H1 (cell line): ENCODE data around the gene HOTAIR. TPM values are rescaled to one million over a fixed set of nuclear protein-coding genes. Genes with fewer than 3 reads are reported as not detected.

Experiments used
- CBX5 ChIP-seq: fragments of 300-800, 300-1000 bp; sonication (generic); IDR thresholded peaks from 2 replicates; pipeline ENCODE4 v1.7.1; 2016; ENCODE audit warnings: antibody characterized with exemption, low read length, low read depth
- CHD2 ChIP-seq: IDR thresholded peaks from 2 replicates; pipeline ENCODE4 v1.6.1; 2012; ENCODE audit warnings: low read length, improper control_type of control experiment
- CTCF ChIP-seq, 3 experiments: IDR thresholded peaks; 1 replicate in 2 of 3; 2 replicates in 1 of 3; pipeline versions ENCODE4 v1.5.1 to v1.6.1; 2011; ENCODE audit warnings: low read length in 3 of 3, mild to moderate bottlenecking in 3 of 3, inconsistent platforms in 2 of 3, low read depth in 1 of 3, moderate library complexity in 1 of 3; ENCODE audit not compliant: insufficient read depth in 1 of 3; ENCODE audit errors: control extremely low read depth in 1 of 3
- EZH2 ChIP-seq: fragments of 200-600 bp; sonication (generic); IDR thresholded peaks from 2 replicates; pipeline ENCODE4 v1.7.1; 2012; ENCODE audit warnings: low read depth, mild to moderate bottlenecking, moderate library complexity, low read length, inconsistent platforms; ENCODE audit not compliant: severe bottlenecking
- GABPA ChIP-seq: IDR thresholded peaks from 2 replicates; pipeline ENCODE4 v1.6.1; 2011; ENCODE audit warnings: mild to moderate bottlenecking, low read length, moderate library complexity, borderline replicate concordance; ENCODE audit not compliant: insufficient read depth
- KDM4A ChIP-seq: IDR thresholded peaks from one replicate; pipeline ENCODE4 v1.7.1; 2012; ENCODE audit warnings: low read depth, mild to moderate bottlenecking, moderate library complexity, low read length, inconsistent platforms; ENCODE audit not compliant: severe bottlenecking
- KDM5A ChIP-seq: fragments of 200-600 bp; IDR thresholded peaks from 2 replicates; pipeline ENCODE4 v1.7.1; 2012; ENCODE audit warnings: mild to moderate bottlenecking, low read length, inconsistent platforms, mixed read lengths
- SAP30 ChIP-seq: fragments of 300-600 bp; sonication (generic); IDR thresholded peaks from 2 replicates; pipeline ENCODE4 v1.7.1; 2012; ENCODE audit warnings: low read length, moderate library complexity, mild to moderate bottlenecking, inconsistent platforms; ENCODE audit not compliant: insufficient read depth, insufficient replicate concordance
- SUZ12 ChIP-seq: fragments of 200-600 bp; sonication (generic); IDR thresholded peaks from 2 replicates; pipeline ENCODE4 v1.6.1; 2012; ENCODE audit warnings: mild to moderate bottlenecking, inconsistent platforms, low read length, moderate library complexity, mixed read lengths
- TCF12 ChIP-seq: IDR thresholded peaks from 2 replicates; pipeline ENCODE4 v1.6.1; 2011; ENCODE audit warnings: low read depth, mild to moderate bottlenecking, low read length
- TEAD4 ChIP-seq: IDR thresholded peaks from 2 replicates; pipeline ENCODE4 v1.6.1; 2012; ENCODE audit warnings: low read depth, low read length, inconsistent platforms, mixed read lengths
- polyA plus RNA-seq, 7 experiments: library from polyadenylated mRNA; depleted of rRNA in 3 of 7; stranded (reverse) in 5 of 7; unstranded in 2 of 7; fragments of >200 nt in 5 of 7; fragments of 200-250 nt in 2 of 7; gene quantifications; 1 replicate in 5 of 7; 2 replicates in 1 of 7; 4 replicates in 1 of 7; pipeline versions ENCODE4 v1.2.1 to v1.2.3, GENCODE V29; 2011 to 2013; ENCODE audit warnings: missing spikeins in 2 of 7, mixed read lengths in 2 of 7
- total RNA-seq: library from RNA; stranded (reverse); fragmentation: NEBNext Ultra II Directional; extraction: Animal tissue kit (Norgen Biotek cat#: 25700); gene quantifications from 2 replicates; pipeline ENCODE4 v1.2.1, GENCODE V29; 2021

HOTAIR gene
- total and polyA plus RNA-seq, 2 of the 8 experiments (the other 6 are each of a cell fraction or from before 2014, with no cell fraction given) = not detected

DNA sequence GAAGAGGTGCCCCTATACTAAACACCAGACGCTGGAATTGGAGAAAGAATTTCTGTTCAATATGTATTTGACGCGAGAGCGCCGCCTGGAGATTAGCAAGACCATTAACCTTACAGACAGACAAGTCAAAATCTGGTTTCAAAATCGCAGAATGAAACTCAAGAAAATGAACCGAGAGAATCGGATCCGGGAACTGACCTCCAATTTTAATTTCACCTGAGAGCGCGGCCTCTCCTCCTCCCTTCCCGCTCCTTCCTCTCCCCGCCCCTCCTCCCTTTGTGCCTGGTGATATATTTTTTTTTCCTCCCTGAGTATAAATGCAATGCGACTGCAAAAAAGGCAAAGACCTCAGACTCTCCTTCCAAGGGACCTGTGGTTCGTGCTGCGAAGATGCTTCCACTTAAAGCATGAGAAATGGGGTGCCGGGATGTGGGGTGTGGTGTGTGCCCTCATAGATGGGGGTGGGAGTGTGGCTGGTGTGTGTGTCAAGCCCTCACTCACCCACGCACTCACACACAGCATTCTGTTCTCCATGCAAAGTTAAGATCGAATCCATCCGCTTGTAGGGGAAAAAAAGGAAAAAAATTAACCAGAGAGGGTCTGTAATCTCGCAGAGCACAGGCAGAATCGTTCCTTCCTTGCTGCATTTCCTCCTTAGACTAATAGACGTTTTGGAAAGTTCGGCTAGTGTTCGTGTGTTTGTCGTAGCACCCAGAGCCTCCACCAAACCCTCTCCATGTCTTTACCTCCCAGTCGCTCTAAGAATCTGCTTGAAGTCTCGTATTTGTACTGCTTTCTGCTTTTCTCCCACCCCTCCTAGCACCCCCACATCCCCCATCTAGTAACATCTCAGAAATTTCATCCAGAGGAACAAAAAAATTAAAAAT, 14.7 kb upstream of the HOTAIR start (continued):
- TF ChIP-seq KDM5A = no peak
- TF ChIP-seq KDM4A = no peak
- TF ChIP-seq TCF12 = no peak
- no peak for TF ChIP-seq CHD2
- no peak for TF ChIP-seq CBX5
- TF ChIP-seq CTCF (IDR thresholded peaks at IDR 0.05; ENCODE audit: control extremely low read depth in 1 of 3, insufficient read depth in 1 of 3, low read depth in 1 of 3, low read length in 3 of 3) = peak in 2 of 3 experiments; percentile 35 to 39; a peak in 2 of 4 replicates
- TF ChIP-seq EZH2 = peak; percentile 48
- TF ChIP-seq GABPA = no peak
- no peak for TF ChIP-seq TEAD4
- TF ChIP-seq SUZ12 = peak; percentile 71
- no peak for TF ChIP-seq SAP30
